Nephron (organoid): ENCODE results near the gene ZC3H4.

ENCODE experiments used
- H3K27ac Mint-ChIP-seq, 3 experiments: 2 replicates each; pipeline ENCODE4 v1.8.0; 2020; ENCODE audit warnings: mixed read lengths in 3 of 3, mild to moderate bottlenecking in 2 of 3, moderate library complexity in 1 of 3
- H3K27me3 Mint-ChIP-seq: 2 replicates; pipeline ENCODE4 v1.8.0; 2021; ENCODE audit warnings: low read depth, mild to moderate bottlenecking, moderate library complexity, mixed read lengths
- H3K36me3 Mint-ChIP-seq: 2 replicates; pipeline ENCODE4 v1.8.0; 2020; ENCODE audit warnings: low read depth, mixed read lengths
- H3K4me1 Mint-ChIP-seq: 2 replicates; pipeline ENCODE4 v1.8.0; 2020; ENCODE audit warnings: mixed read lengths
- H3K4me3 Mint-ChIP-seq, 3 experiments: 2 replicates each; pipeline ENCODE4 v1.8.0; 2020; ENCODE audit warnings: mild to moderate bottlenecking in 3 of 3, mixed read lengths in 3 of 3, moderate library complexity in 2 of 3
- H3K9me3 Mint-ChIP-seq: 2 replicates; pipeline ENCODE4 v1.8.0; 2020; ENCODE audit warnings: mixed read lengths
- TF ChIP-seq, protein P1 (sequence below), 3 experiments: fragments of 200-600 bp; sonication (generic); IDR thresholded peaks; one replicate each; pipeline ENCODE4 v1.5.0; 2021; ENCODE audit warnings: antibody characterized with exemption in 3 of 3; ENCODE audit not compliant: unreplicated experiment in 3 of 3

ZC3H4 gene

DNA sequence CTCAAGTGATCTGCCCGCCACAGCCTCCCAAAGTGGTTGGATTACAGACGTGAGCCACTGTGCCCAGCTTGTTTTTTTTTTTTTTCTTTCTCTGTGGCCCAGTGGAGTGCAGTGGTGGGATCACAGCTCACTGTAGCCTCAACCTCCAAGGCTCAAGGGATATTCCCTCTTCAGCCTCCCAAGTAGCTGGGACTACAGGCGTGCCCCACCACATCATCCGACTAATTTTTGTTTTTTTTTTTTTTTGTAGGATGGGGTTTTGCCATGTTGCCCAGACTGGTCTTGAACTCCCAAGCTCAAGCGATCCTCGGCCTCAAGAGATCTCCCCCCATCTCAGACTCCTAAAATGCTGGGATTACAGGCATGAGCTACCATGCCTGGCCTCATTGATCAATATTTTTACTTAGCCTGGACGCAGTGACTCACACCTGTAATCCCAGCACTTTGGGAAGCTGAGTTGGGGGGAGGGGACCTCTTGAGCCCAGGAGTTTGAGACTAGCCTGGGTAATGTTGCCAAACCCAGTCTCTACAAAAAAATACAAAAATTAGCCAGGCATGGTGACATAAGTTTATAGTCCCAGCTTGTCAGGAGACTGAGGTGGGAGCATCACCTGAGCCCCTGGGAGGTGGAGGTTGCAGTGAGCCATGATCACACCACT, 18.7 kb upstream of the ZC3H4 start:
- Mint-ChIP-seq H3K27me3 (no peaks in the 10 kb centered on the region), H3K9me3 (peaks cover 4% of the 10 kb centered on the region), H3K36me3 (peaks cover 11% of the 10 kb centered on the region), H3K4me3 (peak overlapping the region; percentile 99 to 100 (median 99)), H3K27ac (peak overlapping the region; percentile 80 to 98 (median 92)), H3K4me1 (peaks cover 41% of the 10 kb centered on the region)
- TF ChIP-seq, protein P1, sequence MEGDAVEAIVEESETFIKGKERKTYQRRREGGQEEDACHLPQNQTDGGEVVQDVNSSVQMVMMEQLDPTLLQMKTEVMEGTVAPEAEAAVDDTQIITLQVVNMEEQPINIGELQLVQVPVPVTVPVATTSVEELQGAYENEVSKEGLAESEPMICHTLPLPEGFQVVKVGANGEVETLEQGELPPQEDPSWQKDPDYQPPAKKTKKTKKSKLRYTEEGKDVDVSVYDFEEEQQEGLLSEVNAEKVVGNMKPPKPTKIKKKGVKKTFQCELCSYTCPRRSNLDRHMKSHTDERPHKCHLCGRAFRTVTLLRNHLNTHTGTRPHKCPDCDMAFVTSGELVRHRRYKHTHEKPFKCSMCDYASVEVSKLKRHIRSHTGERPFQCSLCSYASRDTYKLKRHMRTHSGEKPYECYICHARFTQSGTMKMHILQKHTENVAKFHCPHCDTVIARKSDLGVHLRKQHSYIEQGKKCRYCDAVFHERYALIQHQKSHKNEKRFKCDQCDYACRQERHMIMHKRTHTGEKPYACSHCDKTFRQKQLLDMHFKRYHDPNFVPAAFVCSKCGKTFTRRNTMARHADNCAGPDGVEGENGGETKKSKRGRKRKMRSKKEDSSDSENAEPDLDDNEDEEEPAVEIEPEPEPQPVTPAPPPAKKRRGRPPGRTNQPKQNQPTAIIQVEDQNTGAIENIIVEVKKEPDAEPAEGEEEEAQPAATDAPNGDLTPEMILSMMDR (IDR thresholded peaks at IDR 0.05; ENCODE audit: unreplicated experiment in 3 of 3) = no peak

DNA sequence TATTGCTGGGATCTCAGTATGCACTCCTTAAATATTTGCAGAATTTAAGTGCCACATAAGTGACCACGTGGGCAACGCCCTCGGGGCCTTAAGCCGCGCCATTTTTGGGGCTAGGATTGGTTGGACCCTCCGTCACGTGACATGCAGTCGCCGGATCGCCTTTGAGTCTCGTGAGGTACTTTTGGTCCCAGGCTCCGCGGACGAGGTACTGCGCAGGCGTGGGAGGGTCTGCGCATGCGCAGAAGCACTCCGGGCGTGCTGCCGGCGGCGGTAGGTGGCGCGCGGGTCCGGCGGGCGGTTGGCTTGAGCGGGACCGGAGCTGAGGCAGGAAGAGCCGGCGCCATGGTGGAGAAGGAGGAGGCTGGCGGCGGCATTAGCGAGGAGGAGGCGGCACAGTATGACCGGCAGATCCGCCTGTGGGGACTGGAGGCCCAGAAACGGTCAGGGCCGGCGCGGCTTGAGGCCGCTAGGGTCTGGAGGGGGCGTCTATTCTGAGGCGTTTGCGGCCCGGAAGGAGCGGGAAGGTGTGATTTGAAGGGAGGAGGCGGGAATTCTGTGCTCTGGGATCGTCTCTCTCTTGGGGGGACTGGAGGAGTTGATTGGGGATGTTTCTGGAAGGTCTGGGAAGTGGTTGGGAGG, 17.1 kb upstream of the ZC3H4 start, which contains the start of gene SAE1:
TSS of gene SAE1 (plus strand) at position 247 of the 639 bp plus-strand sequence. CDS start at position 343, 96 bp downstream.
- no peaks in the 10 kb centered on the region for H3K27me3 Mint-ChIP-seq
- peak within 1 kb of the TSS; percentile 99 to 100 (median 99) for H3K4me3 Mint-ChIP-seq
- peaks cover 4% of the 10 kb centered on the region for H3K9me3 Mint-ChIP-seq
- peaks cover 11% of the 10 kb centered on the region for H3K36me3 Mint-ChIP-seq
- peak within 1 kb of the TSS; percentile 95 to 99 (median 98) for H3K27ac Mint-ChIP-seq
- TF ChIP-seq, protein P1 (IDR thresholded peaks at IDR 0.05; ENCODE audit: unreplicated experiment in 3 of 3) = peak; percentile 46 to 51 (median 51)
- H3K4me1 Mint-ChIP-seq = peaks cover 41% of the 10 kb centered on the region

DNA sequence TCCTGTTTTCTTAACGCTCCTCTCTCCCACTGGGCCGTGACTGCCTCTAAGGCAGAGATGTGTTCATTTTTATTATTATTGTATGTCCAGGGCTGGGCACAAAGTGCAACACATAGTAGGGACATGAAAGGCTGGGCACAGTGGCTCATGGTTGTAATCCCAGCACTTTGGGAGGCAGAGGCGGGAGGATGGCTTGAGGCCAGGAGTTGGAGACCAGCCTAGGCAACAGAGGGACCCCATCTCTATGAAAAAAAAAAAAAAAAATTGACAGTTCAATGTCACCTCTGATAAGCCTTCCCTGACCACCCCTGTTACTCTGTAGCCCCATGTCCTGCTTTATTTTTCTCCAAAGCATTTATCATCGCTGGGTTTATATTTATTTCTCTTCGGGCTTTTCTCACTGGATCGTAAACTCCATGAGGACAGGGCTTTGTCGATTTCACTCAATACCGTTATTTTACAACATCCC, 16.6 kb upstream of the ZC3H4 start:
- peak overlapping the region; percentile 95 to 99 (median 98) for H3K27ac Mint-ChIP-seq
- H3K36me3 Mint-ChIP-seq = peaks cover 11% of the 10 kb centered on the region
- H3K4me3 Mint-ChIP-seq = peak overlapping the region; percentile 99 to 100 (median 99)
- peaks cover 4% of the 10 kb centered on the region for H3K9me3 Mint-ChIP-seq
- H3K4me1 Mint-ChIP-seq = peaks cover 37% of the 10 kb centered on the region
- H3K27me3 Mint-ChIP-seq = no peaks in the 10 kb centered on the region
- TF ChIP-seq, protein P1 (IDR thresholded peaks at IDR 0.05; ENCODE audit: unreplicated experiment in 3 of 3) = no peak

- peaks cover 32% of the 10 kb centered on the region for H3K4me1 Mint-ChIP-seq
- TF ChIP-seq, protein P1 (IDR thresholded peaks at IDR 0.05; ENCODE audit: unreplicated experiment in 3 of 3) = no peak
- peaks cover 11% of the 10 kb centered on the region for H3K36me3 Mint-ChIP-seq
- peaks cover 4% of the 10 kb centered on the region for H3K9me3 Mint-ChIP-seq
- H3K27ac Mint-ChIP-seq = no peak overlapping the region
- no peaks in the 10 kb centered on the region for H3K27me3 Mint-ChIP-seq
- no peak overlapping the region for H3K4me3 Mint-ChIP-seq
Observed at GRCh38 chr19:47129579-47129978, 16.0 kb upstream of the ZC3H4 start.

DNA sequence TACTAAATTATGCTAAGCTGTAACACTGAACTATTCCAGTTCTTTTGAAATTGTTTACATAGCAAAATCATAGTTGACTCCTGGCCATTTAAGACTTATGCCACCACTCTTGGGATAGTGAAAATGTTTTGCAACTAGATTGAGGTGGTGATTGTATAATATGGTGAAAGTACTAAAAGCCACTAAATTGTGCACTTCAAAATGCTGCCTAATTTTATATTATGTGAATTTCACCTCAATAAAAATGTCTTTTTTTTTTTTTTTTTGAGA, 12.0 kb upstream of the ZC3H4 start:
- Mint-ChIP-seq H3K9me3 (peaks cover 4% of the 10 kb centered on the region), H3K27ac (no peak overlapping the region), H3K4me1 (peaks cover 10% of the 10 kb centered on the region), H3K27me3 (no peaks in the 10 kb centered on the region), H3K36me3 (no peaks in the 10 kb centered on the region), H3K4me3 (no peak overlapping the region)
- TF ChIP-seq, protein P1 (IDR thresholded peaks at IDR 0.05; ENCODE audit: unreplicated experiment in 3 of 3) = no peak
